ENCODE data around the gene ARHGAP26.

DNA sequence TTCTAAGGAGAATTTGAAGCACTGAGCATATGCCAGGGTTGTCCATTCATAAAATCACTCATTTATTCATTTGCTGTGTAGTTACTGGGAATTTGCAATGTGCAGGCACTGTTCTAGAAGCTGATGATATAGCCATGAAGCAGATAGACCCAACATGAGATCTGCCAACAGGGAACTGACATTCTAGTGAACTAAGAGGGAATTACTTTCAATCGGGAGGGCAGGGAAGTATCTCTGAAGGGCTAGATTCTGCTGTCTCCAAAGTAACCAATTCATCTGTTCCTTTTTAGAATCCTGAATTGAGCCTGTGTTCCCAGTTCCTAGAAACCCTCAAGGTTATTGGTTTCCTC is 11.4 kb upstream of the ARHGAP26 start:
- no peak for TF ChIP-seq CTCF (IDR thresholded peaks at IDR 0.05; ENCODE audit: low read length)
- no peak for TF ChIP-seq EZH2 (IDR thresholded peaks at IDR 0.05; ENCODE audit: borderline replicate concordance, low read length)
